Smooth muscle cell (in vitro differentiated cells): ENCODE measurements around the gene RAB5B. TPM values are rescaled to one million over a fixed set of nuclear protein-coding genes. Genes with fewer than 3 reads are reported as not detected.
"Not testable (repeated sequence)": the region's sequence is repeated elsewhere in the genome, so short reads cannot be mapped to it uniquely, and the experiment has no call there.

Source experiments
- DNase-seq: peaks from one replicate; lab custom pipeline; 2025; ENCODE audit not compliant: unreplicated experiment; lab: John Stamatoyannopoulos, UW
- H2AFZ ChIP-seq: fragments of 200-600 bp; sonication (generic); 2 replicates; pipeline ENCODE4 v1.6.0; 2016; ENCODE audit warnings: antibody characterized with exemption, low read depth, mild to moderate bottlenecking
- H3F3A ChIP-seq: fragments of 200-600 bp; sonication (generic); 2 replicates; pipeline ENCODE4 v1.6.0; 2017; ENCODE audit warnings: antibody characterized with exemption, low read depth
- H3K27ac ChIP-seq: fragments of 200-600 bp; sonication (generic); 2 replicates; pipeline ENCODE4 v1.5.1; 2016; ENCODE audit warnings: low read depth, mild to moderate bottlenecking
- H3K27me3 ChIP-seq: fragments of 200-600 bp; sonication (generic); 2 replicates; pipeline ENCODE4 v1.6.1; 2016; ENCODE audit warnings: low read depth, mild to moderate bottlenecking
- H3K36me3 ChIP-seq: fragments of 200-600 bp; sonication (generic); 2 replicates; pipeline ENCODE4 v1.5.1; 2016; ENCODE audit warnings: low read depth
- H3K4me1 ChIP-seq: fragments of 200-600 bp; sonication (generic); 2 replicates; pipeline ENCODE4 v1.5.1; 2016; ENCODE audit warnings: low read depth
- H3K4me2 ChIP-seq: fragments of 200-600 bp; sonication (generic); 2 replicates; pipeline ENCODE4 v1.6.0; 2016; ENCODE audit warnings: mild to moderate bottlenecking
- H3K4me3 ChIP-seq: fragments of 200-600 bp; sonication (generic); 2 replicates; pipeline ENCODE4 v1.5.1; 2016; ENCODE audit warnings: mild to moderate bottlenecking
- H3K79me2 ChIP-seq: fragments of 200-600 bp; sonication (generic); 2 replicates; pipeline ENCODE4 v1.6.0; 2016; ENCODE audit warnings: low read depth, mild to moderate bottlenecking
- H3K9ac ChIP-seq: fragments of 200-600 bp; sonication (generic); 2 replicates; pipeline ENCODE4 v1.6.0; 2016; ENCODE audit warnings: low read depth
- H3K9me3 ChIP-seq: fragments of 200-600 bp; sonication (generic); replicated peaks from 2 replicates; pipeline ENCODE4 v1.5.1; 2016; ENCODE audit warnings: low read depth
- H4K20me1 ChIP-seq: fragments of 200-600 bp; sonication (generic); 2 replicates; pipeline ENCODE4 v1.6.0; 2016; ENCODE audit warnings: low read depth
- CTCF ChIP-seq: fragments of 200-600 bp; sonication (generic); IDR thresholded peaks from 2 replicates; pipeline ENCODE4 v1.5.1; 2017; ENCODE audit warnings: borderline replicate concordance, mild to moderate bottlenecking, antibody characterized with exemption; ENCODE audit not compliant: insufficient read depth, poor library complexity, severe bottlenecking
- WGBS: methylation state at CpG from one replicate; pipeline ENCODE4 v1.1.7; 2016; ENCODE audit warnings: low lambda C conversion rate; 5-methylcytosine and 5-hydroxymethylcytosine counted together
- polyA plus RNA-seq: library from polyadenylated mRNA; unstranded; fragments of >200 nt; fragmentation: Nextera tagmentation; extraction: Ambion mirVana; gene quantifications from 2 replicates; pipeline ENCODE4 v1.2.1, GENCODE V29; 2016
- total RNA-seq: library from RNA; depleted of rRNA; stranded (reverse); fragments of >200 nt; gene quantifications from 2 replicates; pipeline ENCODE4 v1.2.3, GENCODE V29; 2014

Gene RAB5B
- total and polyA plus RNA-seq, 2 experiments from 2014 or later = 77.2 to 81.9 TPM

GRCh38 chr12:56001487-56002100, 27.7 kb downstream of the RAB5B start:
- peaks cover 5% of the 10 kb centered on the region for H3K4me1 ChIP-seq
- H4K20me1 ChIP-seq = no peaks in the 10 kb centered on the region
- no peaks in the 10 kb centered on the region for H3K27me3 ChIP-seq
- no peak overlapping the region for H2AFZ ChIP-seq
- H3K79me2 ChIP-seq = peaks cover 5% of the 10 kb centered on the region
- no peak for DNase-seq
- H3K9ac ChIP-seq = no peak overlapping the region
- TF ChIP-seq CTCF = no peak
- no peak overlapping the region for H3K27ac ChIP-seq
- 93% methylated on average over 7 of the region's 7 CpGs for WGBS
- H3K36me3 ChIP-seq = no peaks in the 10 kb centered on the region
- no peak overlapping the region for H3K4me2 ChIP-seq
- H3K4me3 ChIP-seq = no peak overlapping the region
- no peaks in the 10 kb centered on the region for H3K9me3 ChIP-seq
- peaks cover 2% of the 10 kb centered on the region for H3F3A ChIP-seq

GRCh38 chr12:56003376-56003775, 29.5 kb downstream of the RAB5B start:
- not testable (repeated sequence) for DNase-seq, H3K9me3 ChIP-seq, H4K20me1 ChIP-seq, H3K27me3 ChIP-seq, H3K27ac ChIP-seq, H3K9ac ChIP-seq, H3F3A ChIP-seq, H2AFZ ChIP-seq, H3K4me2 ChIP-seq, H3K36me3 ChIP-seq, H3K4me3 ChIP-seq, H3K79me2 ChIP-seq, H3K4me1 ChIP-seq
- WGBS = 87% methylated on average over 5 of the region's 5 CpGs

GRCh38 chr12:56004211-56004610, 30.3 kb downstream of the RAB5B start:
- Histone ChIP-seq H4K20me1 (no peaks in the 10 kb centered on the region), H3K9ac (no peak overlapping the region), H3K27me3 (no peaks in the 10 kb centered on the region), H3K79me2 (no peaks in the 10 kb centered on the region), H3K4me3 (no peak overlapping the region), H2AFZ (no peak overlapping the region), H3K27ac (no peak overlapping the region), H3K36me3 (no peaks in the 10 kb centered on the region), H3K4me1 (peaks cover 8% of the 10 kb centered on the region), H3F3A (no peaks in the 10 kb centered on the region), H3K4me2 (no peak overlapping the region), H3K9me3 (no peaks in the 10 kb centered on the region)
- no peak for TF ChIP-seq CTCF
- DNase-seq = no peak
- 98% methylated on average over 10 of the region's 10 CpGs for WGBS

GRCh38 chr12:56007564-56008559, 34.0 kb downstream of the RAB5B start:
- no peaks in the 10 kb centered on the region for H3K27me3 ChIP-seq
- H3K9ac ChIP-seq = peak overlapping the region; percentile 84
- no peaks in the 10 kb centered on the region for H3K79me2 ChIP-seq
- H2AFZ ChIP-seq = peak overlapping the region; percentile 100
- 3% methylated on average over 25 of the region's 44 CpGs for WGBS
- peak overlapping the region; percentile 98 for H3K4me3 ChIP-seq
- peak; percentile 39 for DNase-seq
- no peaks in the 10 kb centered on the region for H3K9me3 ChIP-seq
- H3K4me1 ChIP-seq = peaks cover 8% of the 10 kb centered on the region
- peak overlapping the region; percentile 98 for H3K4me2 ChIP-seq
- TF ChIP-seq CTCF = no peak
- H4K20me1 ChIP-seq = no peaks in the 10 kb centered on the region
- no peaks in the 10 kb centered on the region for H3F3A ChIP-seq
- H3K36me3 ChIP-seq = no peaks in the 10 kb centered on the region
- peak overlapping the region; percentile 26 for H3K27ac ChIP-seq
